ENCODE data around the gene MAP3K12. TPM values are rescaled to one million over a fixed set of nuclear protein-coding genes. Genes with fewer than 3 reads are reported as not detected.

The MAP3K12 gene
- total and polyA plus RNA-seq, 2 donors (not counting 1 experiment from before 2014, with no cell fraction given) = 31.6 to 40.8 TPM

GRCh38 chr12:53462935-53463334 is 36.3 kb downstream of the MAP3K12 start:
- Histone ChIP-seq H3K27me3 (ENCODE audit: control insufficient read depth, insufficient read depth, low read length) (no peaks in the 10 kb centered on the region), H3K9me3 (ENCODE audit: control insufficient read depth, insufficient read depth, low read depth, low read length) (no peaks in the 10 kb centered on the region), H2AFZ (ENCODE audit: low read length) (no peak overlapping the region), H3K4me3 (replicated peaks in 1 of 4; ENCODE audit: control extremely low read depth in 1 of 4, insufficient read depth in 1 of 4, low read depth in 3 of 4, low read length in 4 of 4) (no peak overlapping the region), H3K4me1 (ENCODE audit: control insufficient read depth, extremely low read depth, insufficient read depth, low read length) (peaks cover 4% of the 10 kb centered on the region), H3K9ac (ENCODE audit: insufficient read depth, low read length) (no peak overlapping the region), H3K4me2 (ENCODE audit: extremely low read depth, insufficient read depth, low read length) (no peak overlapping the region), H4K20me1 (ENCODE audit: control insufficient read depth, extremely low read depth, insufficient read depth, low read length) (no peaks in the 10 kb centered on the region), H3K79me2 (ENCODE audit: control insufficient read depth, insufficient read depth, low read length) (peaks cover 85% of the 10 kb centered on the region), H3K36me3 (ENCODE audit: control insufficient read depth, insufficient read depth, low read length) (peaks cover 41% of the 10 kb centered on the region), H3K27ac (ENCODE audit: insufficient read depth, low read length) (no peak overlapping the region)
- TF ChIP-seq EZH2 (IDR thresholded peaks at IDR 0.05; ENCODE audit: low read length, missing control alignments) (no peak), CTCF (conservative IDR thresholded peaks at IDR 0.05 in 1 of 2, IDR thresholded peaks at IDR 0.05 in 1 of 2; ENCODE audit: low read depth in 1 of 2, low read length in 2 of 2) (no peak)
- no peak for DNase-seq (ENCODE audit: low read depth in 2 of 2)

- Histone ChIP-seq H4K20me1 (ENCODE audit: control insufficient read depth, extremely low read depth, insufficient read depth, low read length) (no peaks in the 10 kb centered on the region), H3K27ac (ENCODE audit: insufficient read depth, low read length) (no peak overlapping the region), H2AFZ (ENCODE audit: low read length) (no peak overlapping the region), H3K9ac (ENCODE audit: insufficient read depth, low read length) (no peak overlapping the region), H3K4me2 (ENCODE audit: extremely low read depth, insufficient read depth, low read length) (no peak overlapping the region), H3K4me1 (ENCODE audit: control insufficient read depth, extremely low read depth, insufficient read depth, low read length) (peaks cover 4% of the 10 kb centered on the region), H3K36me3 (ENCODE audit: control insufficient read depth, insufficient read depth, low read length) (peaks cover 37% of the 10 kb centered on the region), H3K79me2 (ENCODE audit: control insufficient read depth, insufficient read depth, low read length) (peaks cover 85% of the 10 kb centered on the region), H3K4me3 (replicated peaks in 1 of 4; ENCODE audit: control extremely low read depth in 1 of 4, insufficient read depth in 1 of 4, low read depth in 3 of 4, low read length in 4 of 4) (no peak overlapping the region), H3K27me3 (ENCODE audit: control insufficient read depth, insufficient read depth, low read length) (no peaks in the 10 kb centered on the region), H3K9me3 (ENCODE audit: control insufficient read depth, insufficient read depth, low read depth, low read length) (no peaks in the 10 kb centered on the region)
- DNase-seq (ENCODE audit: low read depth in 2 of 2) = no peak
- TF ChIP-seq EZH2 (IDR thresholded peaks at IDR 0.05; ENCODE audit: low read length, missing control alignments) = no peak
- no peak for TF ChIP-seq CTCF (conservative IDR thresholded peaks at IDR 0.05 in 1 of 2, IDR thresholded peaks at IDR 0.05 in 1 of 2; ENCODE audit: low read depth in 1 of 2, low read length in 2 of 2)
Observed at GRCh38 chr12:53461591-53461990, 37.7 kb downstream of the MAP3K12 start.

- TF ChIP-seq EZH2 (IDR thresholded peaks at IDR 0.05; ENCODE audit: low read length, missing control alignments) (no peak), CTCF (conservative IDR thresholded peaks at IDR 0.05 in 1 of 2, IDR thresholded peaks at IDR 0.05 in 1 of 2; ENCODE audit: low read depth in 1 of 2, low read length in 2 of 2) (no peak)
- Histone ChIP-seq H4K20me1 (ENCODE audit: control insufficient read depth, extremely low read depth, insufficient read depth, low read length) (no peaks in the 10 kb centered on the region), H3K4me1 (ENCODE audit: control insufficient read depth, extremely low read depth, insufficient read depth, low read length) (peaks cover 6% of the 10 kb centered on the region), H3K9ac (ENCODE audit: insufficient read depth, low read length) (no peak overlapping the region), H3K27ac (ENCODE audit: insufficient read depth, low read length) (no peak overlapping the region), H3K79me2 (ENCODE audit: control insufficient read depth, insufficient read depth, low read length) (peaks cover 85% of the 10 kb centered on the region), H3K9me3 (ENCODE audit: control insufficient read depth, insufficient read depth, low read depth, low read length) (no peaks in the 10 kb centered on the region), H2AFZ (ENCODE audit: low read length) (no peak overlapping the region), H3K4me2 (ENCODE audit: extremely low read depth, insufficient read depth, low read length) (no peak overlapping the region), H3K36me3 (ENCODE audit: control insufficient read depth, insufficient read depth, low read length) (peaks cover 37% of the 10 kb centered on the region), H3K27me3 (ENCODE audit: control insufficient read depth, insufficient read depth, low read length) (no peaks in the 10 kb centered on the region), H3K4me3 (replicated peaks in 1 of 4; ENCODE audit: control extremely low read depth in 1 of 4, insufficient read depth in 1 of 4, low read depth in 3 of 4, low read length in 4 of 4) (no peak overlapping the region)
- DNase-seq (ENCODE audit: low read depth in 2 of 2) = no peak
Observed at GRCh38 chr12:53461059-53461458, 38.2 kb downstream of the MAP3K12 start.

Measured in fibroblast of lung (primary cell).